HAP-1 (cell line): ENCODE data around the gene NUP188.

ENCODE experiments used
- DNase-seq, 2 experiments: peaks; one replicate each; pipeline ENCODE4 v3.0.0-alpha.2; 2016 to 2020; ENCODE audit warnings: low spot score in 2 of 2
- H3K27me3 ChIP-seq: fragments of 250-450 bp; sonication (Bioruptor Pico); 2 replicates; pipeline ENCODE4 v1.5.1; 2020; ENCODE audit warnings: low read depth, mild to moderate bottlenecking, moderate library complexity
- H3K36me3 ChIP-seq: fragments of 250-450 bp; sonication (Bioruptor Pico); replicated peaks from 2 replicates; pipeline ENCODE4 v1.5.1; 2020; ENCODE audit warnings: mild to moderate bottlenecking
- H3K4me1 ChIP-seq: fragments of 250-450 bp; sonication (Bioruptor Pico); 2 replicates; pipeline ENCODE4 v1.5.1; 2020; ENCODE audit warnings: mild to moderate bottlenecking
- H3K4me3 ChIP-seq: fragments of 250-450 bp; sonication (Bioruptor Pico); 2 replicates; pipeline ENCODE4 v1.5.1; 2020; ENCODE audit warnings: mild to moderate bottlenecking, moderate library complexity
- H3K9me3 ChIP-seq: fragments of 250-450 bp; sonication (Bioruptor Pico); 2 replicates; pipeline ENCODE4 v1.5.1; 2020; ENCODE audit warnings: mild to moderate bottlenecking, moderate library complexity
- in situ Hi-C: fragments of 300-500 bp; cut with MboI; formaldehyde crosslinking; loops from 3 replicates; pipeline ENCODE4 v1.14.3; 2020; ENCODE audit warnings: low sequenced_read_pairs, inconsistent platforms, mixed read lengths

NUP188 gene

DNA sequence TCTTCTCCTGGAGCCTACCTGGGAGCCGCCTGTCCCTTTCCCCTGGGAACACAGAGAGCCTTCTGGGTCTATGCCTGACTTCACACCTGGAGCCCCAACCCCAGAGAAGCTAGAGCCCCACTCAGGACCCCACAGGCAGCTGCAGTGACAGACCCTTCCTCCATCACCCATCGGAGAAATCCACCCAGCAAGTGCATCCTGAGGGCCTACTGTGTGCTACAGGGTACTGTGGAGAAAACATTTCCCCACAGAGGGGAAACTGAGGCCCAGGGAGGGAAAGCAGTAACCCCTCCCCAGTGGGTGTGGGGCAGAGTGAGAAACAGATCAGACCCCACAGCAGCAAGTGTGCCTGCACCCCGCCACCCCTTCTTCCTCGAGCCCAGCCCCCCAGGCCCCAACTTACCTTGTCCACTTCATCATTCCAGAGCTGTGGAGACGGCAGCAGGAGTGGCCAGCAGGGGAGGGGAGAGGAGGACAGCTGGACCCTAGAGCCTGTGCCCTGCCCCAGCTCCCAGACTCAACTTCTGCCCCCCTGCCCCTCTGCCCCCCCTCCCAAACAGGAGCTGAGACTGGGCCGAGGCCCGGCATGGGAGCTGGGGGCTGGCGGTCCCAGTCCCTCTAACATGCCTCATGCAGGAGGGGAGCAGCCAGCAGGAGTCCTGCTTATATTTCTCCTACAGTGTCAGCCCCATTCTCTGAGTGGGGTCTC lies 62.9 kb downstream of the NUP188 start:
- Histone ChIP-seq H3K27me3 (no peaks in the 10 kb centered on the region), H3K9me3 (no peaks in the 10 kb centered on the region)
- in situ Hi-C loops, result no loop called here

GRCh38 chr9:129011170-129011569 lies 63.7 kb downstream of the NUP188 start:
- Histone ChIP-seq H3K27me3 (no peaks in the 10 kb centered on the region), H3K4me1 (no peaks in the 10 kb centered on the region), H3K4me3 (no peak overlapping the region), H3K36me3 (peaks cover 38% of the 10 kb centered on the region), H3K9me3 (no peaks in the 10 kb centered on the region)
- in situ Hi-C loops, result no loop called here
- no peak for DNase-seq

More for the DNA sequence above, 62.9 kb downstream of the NUP188 start:
- DNase-seq, result no peak
- H3K36me3 ChIP-seq, result peaks cover 43% of the 10 kb centered on the region
- no peak overlapping the region for H3K4me3 ChIP-seq
- H3K4me1 ChIP-seq, result no peaks in the 10 kb centered on the region

DNA sequence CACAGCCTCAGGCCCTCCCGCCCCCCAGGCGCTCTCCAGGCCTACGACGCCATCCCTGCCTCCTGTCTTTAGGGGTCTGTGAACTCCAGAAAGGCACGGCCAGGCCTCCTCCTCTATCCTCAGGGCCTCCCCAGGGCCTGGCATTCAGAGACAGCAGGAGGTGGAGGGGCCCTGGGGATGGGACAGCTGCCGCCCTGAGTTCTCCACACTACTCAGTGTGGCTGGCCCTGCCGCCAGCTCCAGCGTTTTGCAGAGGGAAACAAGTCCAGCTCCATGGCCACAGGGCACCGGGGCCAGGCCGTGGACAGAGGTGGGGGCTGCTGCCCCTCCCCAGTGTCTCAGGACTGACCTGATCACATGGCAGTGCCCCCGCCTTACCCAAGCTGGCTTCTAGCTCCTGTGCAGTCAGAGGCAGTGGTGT lies 64.3 kb downstream of the NUP188 start:
- DNase-seq, result no peak
- Histone ChIP-seq H3K9me3 (no peaks in the 10 kb centered on the region), H3K4me1 (no peaks in the 10 kb centered on the region), H3K4me3 (no peak overlapping the region), H3K27me3 (no peaks in the 10 kb centered on the region), H3K36me3 (peaks cover 32% of the 10 kb centered on the region)
- in situ Hi-C loops, result no loop called here

DNA sequence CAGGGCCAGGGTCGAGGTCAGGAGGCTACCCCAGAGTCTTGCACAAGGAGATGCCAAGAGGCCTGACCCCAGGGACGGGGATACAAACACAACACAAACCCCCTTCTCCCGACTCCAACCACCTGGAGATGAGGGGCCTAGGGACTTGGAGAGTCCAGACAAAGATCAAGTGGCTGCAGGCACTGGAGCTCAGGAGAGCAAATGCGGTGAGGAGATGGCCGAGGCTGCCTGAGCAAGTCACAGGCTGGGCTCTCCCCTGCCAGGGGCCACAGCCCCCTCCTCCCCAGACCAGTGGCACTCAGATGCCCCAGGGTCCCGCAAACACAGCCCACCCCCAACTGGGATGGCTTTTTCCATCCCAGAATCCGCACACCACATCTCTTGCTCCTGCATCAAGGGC lies 64.8 kb downstream of the NUP188 start:
- Histone ChIP-seq H3K4me3 (no peak overlapping the region), H3K9me3 (no peaks in the 10 kb centered on the region), H3K36me3 (peaks cover 28% of the 10 kb centered on the region), H3K27me3 (no peaks in the 10 kb centered on the region), H3K4me1 (no peaks in the 10 kb centered on the region)
- in situ Hi-C loops, result no loop called here
- DNase-seq, result no peak

GRCh38 chr9:129012893-129013448 lies 65.5 kb downstream of the NUP188 start:
- H3K27me3 ChIP-seq, result no peaks in the 10 kb centered on the region
- H3K36me3 ChIP-seq, result peaks cover 21% of the 10 kb centered on the region
- in situ Hi-C loops, result no loop called here
- no peak overlapping the region for H3K4me3 ChIP-seq
- no peaks in the 10 kb centered on the region for H3K4me1 ChIP-seq
- DNase-seq, result no peak
- no peaks in the 10 kb centered on the region for H3K9me3 ChIP-seq

DNA sequence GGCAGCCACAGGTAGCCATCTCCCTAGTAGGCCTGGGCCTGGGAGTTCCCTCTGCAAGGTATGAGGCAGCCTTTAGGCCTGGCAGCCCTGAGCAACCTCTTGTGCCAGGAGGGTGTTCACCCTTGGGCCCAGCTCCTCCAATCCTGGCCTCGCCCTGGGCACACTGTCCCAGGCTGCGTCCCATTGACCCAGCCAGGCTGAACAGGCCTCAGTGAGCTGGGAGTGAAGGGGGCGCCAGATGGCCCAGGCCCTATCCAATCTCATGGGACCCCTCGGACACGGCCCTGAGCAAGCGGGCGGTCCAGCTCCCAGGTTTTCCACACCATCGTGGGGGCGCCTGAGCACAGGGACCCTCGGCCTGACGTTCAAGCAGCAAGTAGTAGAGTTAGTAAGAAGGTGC lies 66.2 kb downstream of the NUP188 start:
- Histone ChIP-seq H3K4me3 (no peak overlapping the region), H3K9me3 (no peaks in the 10 kb centered on the region), H3K27me3 (no peaks in the 10 kb centered on the region), H3K36me3 (peaks cover 18% of the 10 kb centered on the region), H3K4me1 (no peaks in the 10 kb centered on the region)
- DNase-seq, result no peak
- in situ Hi-C loops, result no loop called here

DNA sequence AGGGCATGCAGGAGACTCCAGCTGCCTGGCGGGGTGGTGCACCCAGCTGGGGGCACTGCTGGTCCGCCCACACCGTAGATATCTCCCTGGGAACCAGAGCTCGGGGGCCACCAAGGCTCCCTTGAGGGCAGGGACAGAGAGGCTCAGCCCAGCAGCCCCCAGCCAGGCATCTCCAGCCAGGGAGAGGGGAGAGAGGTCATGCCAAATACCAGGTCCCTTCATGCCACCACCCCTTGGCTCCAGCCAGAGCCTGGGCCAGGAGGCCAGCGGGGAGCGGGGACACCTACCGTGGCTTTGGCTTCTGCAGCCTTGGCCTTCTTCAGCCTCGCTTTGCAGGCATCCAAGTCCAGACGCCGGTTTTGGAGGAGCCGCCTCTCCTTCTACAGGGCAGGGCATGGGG lies 66.6 kb downstream of the NUP188 start:
- in situ Hi-C loops, result no loop called here
- Histone ChIP-seq H3K27me3 (no peaks in the 10 kb centered on the region), H3K4me1 (no peaks in the 10 kb centered on the region), H3K36me3 (peaks cover 18% of the 10 kb centered on the region), H3K4me3 (no peak overlapping the region), H3K9me3 (no peaks in the 10 kb centered on the region)
- no peak for DNase-seq

- no peaks in the 10 kb centered on the region for H3K9me3 ChIP-seq
- no peak overlapping the region for H3K4me3 ChIP-seq
- H3K36me3 ChIP-seq, result peaks cover 18% of the 10 kb centered on the region
- in situ Hi-C loops, result no loop called here
- no peaks in the 10 kb centered on the region for H3K27me3 ChIP-seq
- no peaks in the 10 kb centered on the region for H3K4me1 ChIP-seq
- DNase-seq, result no peak
These were observed 67.1 kb downstream of the NUP188 start for GRCh38 chr9:129014608-129015007.

DNA sequence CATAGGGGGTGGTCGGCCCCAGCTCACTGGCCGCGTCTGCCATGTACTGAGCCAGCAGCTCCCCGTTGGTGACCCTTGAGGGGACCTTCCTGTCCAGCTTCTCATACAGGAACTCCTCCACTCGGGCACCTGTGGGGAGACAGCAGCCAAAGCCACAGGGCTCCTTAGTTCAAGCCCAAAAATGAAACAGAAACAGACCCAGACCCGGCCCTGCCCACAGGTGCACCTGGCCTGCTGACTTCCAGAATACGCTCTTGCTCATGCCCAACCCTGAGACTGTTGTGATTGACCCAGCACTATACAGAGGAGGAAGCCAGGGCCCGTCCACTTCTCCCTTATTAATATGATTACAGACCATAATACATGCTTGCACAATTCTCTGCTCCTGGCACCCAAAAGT lies 73.6 kb downstream of the NUP188 start:
- DNase-seq, result no peak
- Histone ChIP-seq H3K9me3 (no peaks in the 10 kb centered on the region), H3K36me3 (no peaks in the 10 kb centered on the region), H3K4me3 (no peak overlapping the region), H3K4me1 (no peaks in the 10 kb centered on the region), H3K27me3 (no peaks in the 10 kb centered on the region)
- in situ Hi-C loops, result no loop called here

DNA sequence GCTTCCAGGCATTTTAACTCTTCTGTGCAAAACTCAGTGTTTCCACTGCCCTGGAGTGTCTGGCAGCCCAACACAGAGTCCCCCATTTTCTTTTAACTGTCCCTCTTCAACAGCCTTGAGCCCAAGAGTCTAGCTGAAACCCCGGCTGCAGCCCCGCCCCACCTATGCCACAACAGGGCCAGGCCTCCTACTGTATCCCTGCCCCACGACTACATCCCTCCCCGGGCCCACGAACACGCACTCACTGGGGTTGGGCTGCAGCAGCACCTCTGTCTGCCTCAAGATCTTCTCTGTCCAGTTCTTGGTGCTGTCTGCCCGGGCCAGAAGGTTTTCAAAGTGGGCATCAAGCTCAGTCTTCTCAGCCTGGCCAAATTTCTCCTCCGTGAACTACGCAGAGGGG lies 74.5 kb downstream of the NUP188 start:
- Histone ChIP-seq H3K4me3 (no peak overlapping the region), H3K9me3 (no peaks in the 10 kb centered on the region), H3K27me3 (no peaks in the 10 kb centered on the region), H3K36me3 (no peaks in the 10 kb centered on the region), H3K4me1 (peaks cover 2% of the 10 kb centered on the region)
- in situ Hi-C loops, result no loop called here
- DNase-seq, result no peak

DNA sequence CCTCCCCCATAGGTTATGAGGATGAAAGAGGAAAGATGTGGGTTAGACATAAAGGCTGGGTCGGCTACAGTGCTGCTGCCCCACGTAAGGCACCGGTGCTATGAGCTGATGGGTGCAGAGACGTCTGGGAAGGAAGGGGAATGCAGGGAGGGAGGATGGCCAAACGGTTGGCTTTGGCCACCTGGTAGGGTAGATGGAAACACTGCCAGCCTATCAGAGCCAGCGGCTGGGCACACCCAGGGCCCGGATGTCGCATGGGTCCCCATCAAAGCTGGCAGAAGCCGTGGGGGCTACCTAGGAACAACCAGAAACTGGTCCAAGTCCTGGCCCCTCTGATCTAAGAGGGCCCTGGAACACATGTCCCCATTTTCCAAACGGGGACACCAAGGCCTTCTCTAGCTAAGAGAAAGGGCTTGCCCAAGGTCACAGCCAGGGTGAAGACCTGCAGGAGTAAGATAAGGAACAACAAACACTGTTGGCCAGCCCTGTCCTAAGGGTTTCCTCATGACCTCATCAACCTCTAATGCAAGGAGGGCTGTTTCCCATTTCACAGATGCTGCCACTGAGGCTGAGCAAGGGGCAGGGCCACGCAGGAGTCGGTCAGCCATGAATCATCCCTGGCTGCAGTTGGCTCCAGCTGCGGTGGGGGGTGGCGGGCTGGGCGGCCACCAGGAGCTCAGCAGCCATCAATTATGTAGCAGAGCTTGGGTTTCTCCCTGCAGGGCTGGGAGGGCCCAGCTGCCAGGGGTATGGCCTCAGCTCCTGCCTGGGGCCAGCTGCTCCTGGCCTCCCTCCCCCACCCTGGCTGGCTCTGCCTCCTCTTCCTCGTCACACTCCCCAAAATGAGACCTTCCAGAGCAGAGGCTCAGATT lies 75.8 kb downstream of the NUP188 start:
- Histone ChIP-seq H3K9me3 (no peaks in the 10 kb centered on the region), H3K4me3 (no peak overlapping the region), H3K4me1 (peaks cover 5% of the 10 kb centered on the region), H3K27me3 (no peaks in the 10 kb centered on the region), H3K36me3 (no peaks in the 10 kb centered on the region)
- in situ Hi-C loops, result no loop called here
- no peak for DNase-seq

- Histone ChIP-seq H3K9me3 (no peaks in the 10 kb centered on the region), H3K4me3 (no peak overlapping the region), H3K4me1 (peaks cover 5% of the 10 kb centered on the region), H3K27me3 (no peaks in the 10 kb centered on the region), H3K36me3 (no peaks in the 10 kb centered on the region)
- no peak for DNase-seq
- in situ Hi-C loops, result no loop called here
These were observed 76.4 kb downstream of the NUP188 start for GRCh38 chr9:129023908-129024233.

GRCh38 chr9:129026442-129027223 lies 79.1 kb downstream of the NUP188 start:
- in situ Hi-C loops, result no loop called here
- Histone ChIP-seq H3K36me3 (no peaks in the 10 kb centered on the region), H3K4me1 (peaks cover 5% of the 10 kb centered on the region), H3K4me3 (peak overlapping the region; percentile 64), H3K27me3 (no peaks in the 10 kb centered on the region), H3K9me3 (no peaks in the 10 kb centered on the region)
- DNase-seq, result peak in 1 of 2 experiments; percentile 47
